Measurements from ENCODE around the gene MACIR. TPM values are rescaled to one million over a fixed set of nuclear protein-coding genes. Genes with fewer than 3 reads are reported as not detected.
"Not testable (repeated sequence)": the region's sequence is repeated elsewhere in the genome, so short reads cannot be mapped to it uniquely, and the experiment has no call there.

The MACIR gene, protein sequence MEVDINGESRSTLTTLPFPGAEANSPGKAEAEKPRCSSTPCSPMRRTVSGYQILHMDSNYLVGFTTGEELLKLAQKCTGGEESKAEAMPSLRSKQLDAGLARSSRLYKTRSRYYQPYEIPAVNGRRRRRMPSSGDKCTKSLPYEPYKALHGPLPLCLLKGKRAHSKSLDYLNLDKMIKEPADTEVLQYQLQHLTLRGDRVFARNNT
- polyA plus RNA-seq (ENCODE audit: insufficient read length in 3 of 3) = 10 to 100 TPM; 19.1 to 21.4 (median 19.6) TPM

DNA sequence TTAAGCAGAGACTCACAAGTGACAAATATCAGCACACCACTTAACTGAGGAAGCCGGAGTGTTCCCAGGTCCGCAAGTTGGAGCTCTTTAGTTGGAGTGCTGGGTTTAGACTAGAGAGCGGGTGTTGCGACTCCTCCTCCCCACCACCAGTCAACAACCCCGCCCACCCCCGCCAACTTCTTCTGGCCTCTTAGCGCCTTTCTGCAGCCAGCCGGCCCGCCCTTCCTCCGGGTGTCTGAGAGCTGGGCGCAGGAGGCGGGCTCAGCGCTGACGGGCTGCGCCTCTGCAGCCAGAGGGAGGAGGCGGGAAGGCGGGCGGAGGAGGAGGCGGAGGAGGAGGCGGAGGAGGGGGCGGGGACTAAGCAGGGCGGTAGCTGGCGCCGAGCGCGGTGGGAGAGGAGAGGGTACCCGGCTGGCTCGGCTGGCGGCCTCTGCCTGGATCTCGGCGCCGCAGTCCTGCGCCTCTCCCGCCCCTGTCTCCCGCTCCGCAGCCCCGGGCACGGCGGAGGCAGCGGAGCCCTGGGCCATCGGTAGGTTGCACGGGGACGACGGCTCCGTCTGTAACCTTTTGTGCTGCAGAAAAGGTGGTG lies at the start of gene MACIR:
Gene MACIR, plus strand, starts transcription at position 396 of the 589 bp plus-strand sequence. CDS start 17,157 bp downstream, outside the sequence.
- DNase-seq (ENCODE audit: low read depth in 3 of 3, low spot score in 2 of 3) = peak; percentile 80 to 93 (median 89)

DNA sequence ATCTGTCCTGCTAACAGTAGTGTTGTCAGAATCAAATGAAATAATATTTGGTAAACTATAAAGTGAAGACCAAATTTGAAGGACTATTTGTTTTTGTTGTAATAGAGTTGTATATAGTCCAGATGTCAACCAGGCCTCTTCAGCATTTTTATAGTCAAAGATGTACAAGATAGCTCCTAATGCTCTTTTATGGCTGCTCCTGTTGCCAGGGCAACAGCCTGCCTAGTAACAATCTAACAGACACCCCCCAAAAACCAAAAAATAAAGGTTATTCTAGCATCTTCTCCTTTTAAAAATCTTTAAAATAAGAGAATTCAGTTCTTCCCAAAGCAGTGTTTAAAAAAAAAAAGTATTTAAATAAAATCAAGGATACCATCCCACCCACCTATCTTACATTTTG lies 49.5 kb upstream of the MACIR start:
- DNase-seq (ENCODE audit: low read depth in 3 of 3, low spot score in 2 of 3) = no peak

DNA sequence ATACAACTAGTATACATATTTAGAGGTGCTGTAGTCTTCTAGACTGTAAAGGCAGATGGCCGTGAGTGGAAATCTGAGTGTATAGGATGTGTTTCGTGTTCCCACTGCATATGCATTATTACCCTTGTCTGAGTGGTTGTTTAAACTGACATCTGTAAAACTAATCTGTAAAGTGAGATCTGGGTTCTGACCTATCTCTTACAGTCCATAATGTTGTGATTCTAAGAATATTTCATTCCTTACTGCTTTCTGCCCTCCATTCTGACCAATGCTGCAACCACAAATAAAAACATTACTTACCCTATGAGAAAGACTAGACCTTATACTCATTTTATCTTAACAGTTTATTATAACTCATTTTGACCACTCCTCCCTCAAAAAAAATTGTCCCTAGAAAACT lies 47.6 kb upstream of the MACIR start:
- DNase-seq (ENCODE audit: low read depth in 3 of 3, low spot score in 2 of 3) = no peak

DNA sequence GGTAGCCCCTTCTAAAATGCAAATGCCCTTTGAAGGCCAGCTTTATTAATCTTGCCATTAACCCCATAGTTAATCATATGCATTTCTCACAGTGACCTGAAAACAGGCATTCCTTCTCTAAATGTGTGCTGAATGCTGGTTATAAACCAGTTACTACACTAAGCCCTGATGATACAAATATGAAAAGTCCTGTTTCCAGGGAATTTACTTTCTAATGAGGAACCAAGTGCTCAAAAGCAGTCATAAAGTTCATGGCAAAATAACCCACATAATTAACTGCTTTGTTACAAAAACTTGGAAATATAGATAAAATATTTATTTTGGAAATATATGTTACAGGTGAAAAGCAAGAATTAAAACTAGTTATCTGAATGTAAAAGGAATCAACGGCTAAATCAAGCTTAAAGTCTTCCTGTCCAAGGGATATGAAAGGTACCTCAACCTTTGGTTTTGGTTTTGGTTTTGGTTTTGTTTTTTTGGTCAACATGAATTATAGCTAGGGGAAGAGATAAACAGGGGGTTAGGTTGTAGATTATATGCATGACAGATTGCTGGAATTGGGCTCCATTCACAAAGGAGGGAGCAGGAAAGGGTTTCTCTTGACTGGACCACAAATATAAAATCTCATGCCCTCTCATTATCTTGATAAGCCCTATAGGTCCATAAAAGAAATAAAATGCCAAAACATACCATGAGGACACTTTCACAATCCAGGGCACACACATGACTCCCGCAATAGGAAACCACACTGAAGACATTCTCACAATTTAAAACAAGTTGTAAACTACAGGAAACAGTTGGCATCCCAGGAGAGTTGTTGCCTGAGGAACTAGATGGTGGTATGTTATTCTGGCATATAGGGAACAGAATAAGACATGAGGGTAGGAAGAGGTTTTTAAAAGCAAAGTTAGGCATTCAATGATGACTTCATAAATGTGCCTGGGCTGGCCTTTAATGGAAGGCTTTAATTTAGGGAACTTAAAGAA lies 46.7 kb upstream of the MACIR start:
- no peak for DNase-seq (ENCODE audit: low read depth in 3 of 3, low spot score in 2 of 3)

DNA sequence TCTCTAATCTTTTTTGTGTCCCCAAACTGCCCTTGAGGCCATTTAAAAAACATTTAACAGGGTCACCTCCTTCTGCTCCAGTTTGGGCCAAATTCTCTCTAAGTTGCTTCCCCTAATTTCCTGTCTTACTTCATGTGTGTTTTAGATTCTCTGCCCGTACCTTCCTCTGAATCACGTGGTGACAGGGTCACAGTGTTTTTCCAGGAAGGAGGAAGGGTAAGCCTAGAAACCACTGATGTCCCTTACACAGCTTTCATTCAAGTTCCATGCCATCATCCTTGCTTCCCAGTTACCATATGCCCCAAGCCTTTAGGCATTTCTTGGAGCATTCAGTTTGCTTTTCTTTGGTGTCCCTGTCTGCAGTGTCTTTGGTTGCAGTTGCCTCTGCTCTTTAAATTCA lies 42.4 kb upstream of the MACIR start:
- DNase-seq (ENCODE audit: low read depth in 3 of 3, low spot score in 2 of 3) = no peak

DNA sequence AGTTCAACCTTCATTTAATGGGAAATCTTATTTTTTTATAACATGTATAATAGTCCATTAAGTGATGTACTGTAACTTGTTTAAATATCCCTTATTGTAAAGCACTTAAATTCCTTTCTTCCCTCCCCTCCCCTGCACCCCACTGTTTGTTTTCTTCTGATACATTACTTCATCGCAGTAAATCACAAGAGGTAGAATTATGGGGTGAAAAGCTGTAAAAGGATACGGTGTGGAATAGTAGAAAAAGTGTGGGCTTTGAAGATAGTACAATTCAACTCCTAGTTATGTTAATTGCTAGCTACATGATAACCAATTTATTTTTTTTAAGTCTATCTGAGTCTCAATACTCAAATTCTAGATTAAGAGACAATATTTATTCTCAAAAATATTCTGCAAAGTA lies 41.9 kb upstream of the MACIR start:
- no peak for DNase-seq (ENCODE audit: low read depth in 3 of 3, low spot score in 2 of 3)

DNA sequence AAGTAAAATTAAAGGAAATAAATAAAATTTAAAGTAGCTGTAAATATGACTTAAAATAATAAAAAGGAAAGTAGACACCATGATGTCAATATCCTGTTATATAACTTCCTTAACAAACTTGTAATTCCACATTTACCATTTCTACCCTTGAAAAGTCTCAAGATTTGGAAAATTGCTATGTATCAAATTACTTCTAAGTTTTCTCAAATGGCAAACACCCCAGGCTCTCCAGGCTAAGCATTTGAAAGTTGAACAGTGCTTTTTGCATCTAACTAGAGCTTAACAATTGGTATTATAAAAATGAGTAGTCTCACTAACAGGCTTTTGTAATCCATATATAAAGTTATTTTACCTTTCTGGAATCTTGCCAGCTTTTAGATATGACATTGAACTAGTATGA lies 41.5 kb upstream of the MACIR start:
- DNase-seq (ENCODE audit: low read depth in 3 of 3, low spot score in 2 of 3) = no peak

DNA sequence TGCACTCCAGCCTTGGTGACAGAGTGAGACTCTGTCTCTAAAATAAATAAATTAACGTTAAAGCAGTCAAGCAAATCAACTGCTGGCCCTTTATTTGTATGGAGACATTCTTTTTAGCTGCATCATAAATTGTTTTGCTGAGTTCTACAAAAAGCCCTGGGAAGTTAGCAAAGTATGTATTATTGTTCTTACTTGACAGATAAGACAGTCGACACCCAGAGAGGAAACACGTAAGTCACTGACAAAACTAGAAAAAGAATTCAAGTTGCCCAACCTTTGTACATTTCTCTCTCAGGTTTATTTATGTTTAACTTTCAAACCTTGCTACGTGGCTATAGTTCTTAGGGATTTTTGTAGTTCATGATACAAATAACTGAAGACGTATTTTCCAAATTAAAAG lies 40.4 kb upstream of the MACIR start:
- DNase-seq (ENCODE audit: low read depth in 3 of 3, low spot score in 2 of 3) = no peak

DNA sequence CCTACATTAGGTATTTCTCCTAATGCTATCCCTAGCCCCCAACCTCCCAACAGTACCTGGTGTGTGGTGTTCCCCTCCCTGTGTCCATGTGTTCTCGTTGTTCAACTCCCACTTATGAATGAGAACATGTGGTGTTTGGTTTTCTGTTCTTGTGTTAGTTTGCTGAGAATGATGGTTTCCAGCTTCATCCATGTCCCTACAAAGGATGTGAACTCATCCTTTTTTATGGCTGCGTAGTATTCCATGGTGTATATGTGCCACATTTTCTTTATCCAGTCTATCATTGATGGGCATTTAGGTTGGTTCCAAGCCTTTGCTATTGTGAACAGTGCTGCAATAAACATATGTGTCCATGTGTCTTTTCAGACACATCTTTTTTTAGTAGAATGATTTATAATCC lies 39.5 kb upstream of the MACIR start:
- not testable (repeated sequence) for DNase-seq (ENCODE audit: low read depth in 3 of 3, low spot score in 2 of 3)

DNA sequence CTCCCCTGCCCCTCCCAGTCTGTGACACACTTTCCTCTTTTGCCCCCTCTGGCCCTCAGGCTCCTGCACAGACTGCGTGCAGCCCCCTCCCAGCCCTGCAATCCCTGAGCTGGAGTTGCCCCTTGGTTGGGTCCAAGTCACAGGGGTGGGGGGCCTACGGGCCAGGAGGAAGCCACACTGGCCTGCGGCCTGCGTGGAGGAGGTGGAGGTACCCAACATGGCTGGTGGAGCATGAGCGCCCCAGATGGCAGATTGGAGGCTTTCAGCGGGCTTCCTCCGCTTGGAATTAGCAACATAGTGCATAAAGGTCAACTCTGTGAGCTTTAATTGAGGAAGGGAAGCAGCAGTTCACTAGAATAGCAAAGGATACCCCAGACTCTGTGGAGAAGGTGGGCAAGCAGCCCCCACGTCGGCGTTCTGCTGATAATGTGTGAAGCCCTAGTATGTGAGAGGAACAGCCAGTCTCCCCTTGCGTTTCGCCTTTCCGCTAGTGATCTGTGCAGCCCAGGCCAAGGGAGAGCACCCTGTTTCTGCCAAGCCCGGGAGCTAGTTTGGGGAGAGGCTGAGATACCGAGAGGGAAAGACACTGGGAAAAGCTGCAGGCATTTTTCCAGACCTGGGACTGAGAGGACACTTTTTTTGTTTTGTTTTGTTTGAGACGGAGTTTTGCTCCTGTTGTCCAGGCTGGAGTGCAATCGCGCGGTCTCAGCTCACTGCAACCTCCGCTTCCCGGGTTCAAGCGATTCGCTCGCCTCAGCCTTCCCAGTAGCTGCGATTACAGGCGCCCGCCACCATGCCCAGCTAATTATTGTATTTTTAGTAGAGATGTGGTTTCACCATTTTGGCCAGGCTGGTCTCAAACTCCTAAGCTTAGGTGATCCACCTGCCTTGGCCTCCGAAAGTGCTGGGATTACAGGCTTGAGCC lies 35.3 kb upstream of the MACIR start:
- DNase-seq (ENCODE audit: low read depth in 3 of 3, low spot score in 2 of 3) = no peak

DNA sequence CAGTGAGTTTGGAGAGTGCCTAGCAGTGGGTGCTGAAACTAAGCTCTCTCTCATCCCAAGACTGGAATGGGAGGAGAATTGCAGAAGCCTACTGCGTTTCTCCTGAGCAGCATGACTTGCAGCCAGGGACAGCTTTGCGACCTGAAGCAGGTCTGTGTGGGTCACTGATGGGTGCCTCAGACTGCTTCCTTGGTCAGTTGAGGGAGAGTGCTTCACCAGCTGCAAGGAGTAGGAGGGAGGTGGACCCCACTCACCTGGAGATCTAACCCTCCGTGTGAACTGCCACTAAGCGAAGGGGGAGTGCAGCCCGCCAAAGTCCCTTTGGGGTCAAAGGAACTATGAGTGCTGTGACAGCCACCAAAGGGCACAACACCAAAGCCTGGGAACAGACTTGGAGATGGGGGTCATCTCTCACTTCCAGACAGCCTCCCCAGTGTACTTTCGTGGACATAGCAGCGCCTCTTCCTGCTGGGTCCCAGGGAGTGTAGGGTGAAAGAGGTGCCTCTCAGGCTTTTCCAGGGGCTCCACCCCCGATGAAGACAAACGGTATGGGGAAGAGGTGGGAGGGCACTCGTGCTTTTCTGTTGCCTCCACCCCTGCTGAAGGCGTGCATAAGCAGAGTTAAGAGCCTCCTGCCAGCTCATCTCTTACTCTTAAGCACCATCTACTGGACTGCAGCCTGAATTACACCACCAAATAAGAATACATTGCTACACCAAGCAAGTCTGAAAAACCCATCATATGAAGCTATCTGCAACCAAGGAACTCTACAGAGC lies 34.3 kb upstream of the MACIR start:
- peak in 1 of 3 donors; percentile 19 for DNase-seq (ENCODE audit: low read depth in 3 of 3, low spot score in 2 of 3)

DNA sequence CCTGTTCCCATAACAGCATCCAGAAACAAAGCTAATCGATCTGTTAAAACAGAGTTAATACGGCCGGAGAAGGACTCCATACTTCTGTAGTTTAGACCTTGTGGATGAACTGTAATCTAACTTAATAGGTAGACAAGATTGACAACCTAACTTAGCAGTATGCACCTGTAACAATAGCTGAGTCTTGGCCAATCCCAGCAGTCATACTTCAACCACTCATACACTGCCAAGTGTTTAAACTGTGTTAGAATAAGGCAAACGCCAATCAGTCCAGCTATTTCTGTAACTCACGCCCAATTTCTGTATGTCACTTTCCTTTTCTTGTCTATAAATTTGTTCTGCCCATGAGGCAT lies 33.7 kb upstream of the MACIR start:
- DNase-seq (ENCODE audit: low read depth in 3 of 3, low spot score in 2 of 3) = no peak

DNA sequence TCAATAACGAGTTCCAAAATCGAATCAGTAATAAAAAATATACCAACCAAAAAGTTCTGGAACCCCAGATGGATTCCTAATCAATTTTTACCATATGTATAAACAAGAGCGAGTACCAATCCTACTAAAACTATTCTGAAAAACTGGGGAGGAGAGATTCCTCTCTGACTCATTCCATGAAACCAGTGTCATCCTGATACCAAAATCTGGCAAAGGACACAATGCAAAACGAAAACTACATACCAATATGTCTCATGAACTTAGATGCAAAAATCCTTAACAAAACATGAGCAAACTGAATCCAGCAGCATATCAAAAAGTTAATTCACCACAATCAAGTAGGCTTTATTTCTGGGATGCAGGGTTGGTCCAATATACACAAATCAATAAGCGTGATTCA lies 30.5 kb upstream of the MACIR start:
- DNase-seq (ENCODE audit: low read depth in 3 of 3, low spot score in 2 of 3) = no peak

DNA sequence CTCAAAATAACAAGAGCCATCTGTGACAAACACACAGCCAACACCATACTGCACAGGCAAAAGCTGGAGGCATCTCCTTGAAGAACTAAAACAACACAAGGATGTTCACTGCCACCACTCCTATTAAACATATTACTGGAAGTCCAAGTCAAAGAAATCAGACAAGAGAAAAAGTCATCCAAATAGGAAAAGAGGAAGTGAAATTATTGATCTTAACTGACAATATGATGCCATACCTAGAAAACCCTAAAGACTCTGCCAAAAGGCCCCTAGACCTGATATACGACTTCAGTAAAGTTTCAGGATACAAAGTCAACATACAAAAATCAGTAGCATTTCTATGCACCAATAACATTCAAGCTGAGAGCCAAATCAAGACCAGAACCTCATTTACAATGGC lies 30.0 kb upstream of the MACIR start:
- DNase-seq (ENCODE audit: low read depth in 3 of 3, low spot score in 2 of 3) = no peak

DNA sequence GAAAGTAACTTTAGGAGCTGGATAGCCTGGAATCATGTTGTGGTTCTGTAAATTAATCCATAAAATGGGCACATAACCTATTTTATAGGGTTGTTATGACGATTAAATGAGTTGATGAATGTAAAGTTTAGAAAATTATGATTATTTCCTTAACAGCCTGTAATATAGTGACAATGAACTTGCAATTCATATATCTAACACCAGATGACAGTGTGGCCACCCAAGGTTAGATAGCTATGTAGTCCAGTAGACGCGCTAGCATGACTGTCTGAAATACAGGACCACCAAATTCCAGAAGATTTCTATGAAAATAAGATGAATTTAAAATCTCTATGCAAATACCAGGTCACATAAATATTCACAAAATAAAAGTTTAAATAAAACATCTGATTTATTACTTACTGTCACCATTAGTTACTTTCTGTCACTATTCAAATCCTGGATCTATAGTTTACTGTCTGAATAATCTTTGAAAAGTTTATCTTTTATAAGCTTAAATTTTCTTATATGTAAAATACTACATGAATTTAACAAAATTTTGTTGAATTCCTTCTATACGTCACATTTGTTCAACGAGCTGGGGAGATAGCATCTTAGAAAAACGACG lies 26.1 kb upstream of the MACIR start:
- no peak for DNase-seq (ENCODE audit: low read depth in 3 of 3, low spot score in 2 of 3)

DNA sequence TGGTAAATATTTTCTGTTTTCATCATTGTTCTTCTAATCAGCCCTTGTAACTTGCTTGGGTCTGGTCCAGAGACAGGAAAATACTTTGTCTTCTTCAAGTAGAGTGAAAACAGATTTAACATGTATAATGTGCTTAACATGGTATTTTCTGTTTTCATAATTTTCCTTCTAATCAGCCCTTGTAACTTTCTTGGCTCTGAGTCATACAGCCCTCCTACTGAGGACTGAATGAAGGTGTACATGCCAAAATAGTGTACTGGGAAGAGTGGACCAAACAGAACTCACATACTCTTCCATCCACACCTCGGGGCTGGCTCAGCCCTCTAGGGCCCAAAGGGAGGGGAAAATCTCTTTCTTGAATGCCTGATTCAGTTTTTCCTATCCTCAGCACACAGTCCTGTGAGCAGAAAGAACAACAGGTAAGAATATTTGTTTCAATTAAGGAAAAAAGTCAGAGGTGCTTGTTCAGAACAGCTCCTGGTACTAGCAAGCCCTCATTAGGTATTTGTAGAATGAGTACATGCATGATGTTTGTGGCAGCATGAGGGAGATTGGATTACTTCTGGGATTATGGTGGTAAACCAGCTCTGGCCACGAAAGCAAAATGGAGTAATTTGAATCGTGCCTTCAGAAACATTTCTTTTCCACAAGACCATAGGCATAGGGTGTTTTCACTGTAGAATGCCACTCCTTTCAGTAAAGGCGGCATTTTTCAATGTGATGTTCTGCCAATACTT lies 24.2 kb upstream of the MACIR start:
- no peak for DNase-seq (ENCODE audit: low read depth in 3 of 3, low spot score in 2 of 3)

DNA sequence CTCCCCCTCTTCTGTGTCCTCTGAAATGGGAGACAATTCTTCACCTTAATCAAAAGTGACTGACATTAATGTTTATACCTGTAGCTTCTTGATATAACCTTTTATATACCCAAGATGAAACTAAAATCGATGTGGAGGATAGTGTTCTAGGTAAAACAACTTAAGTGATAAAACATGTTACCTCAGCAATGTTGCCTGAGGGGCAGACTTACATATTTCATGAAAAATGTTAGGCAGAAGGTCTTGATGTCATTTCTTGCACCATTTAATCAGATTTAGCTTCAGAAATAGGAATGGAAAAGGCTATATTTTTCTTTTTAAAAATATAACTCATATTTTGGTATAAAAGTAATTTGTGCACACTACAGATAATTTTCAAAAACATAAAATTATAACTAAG lies 22.7 kb upstream of the MACIR start:
- DNase-seq (ENCODE audit: low read depth in 3 of 3, low spot score in 2 of 3) = no peak

DNA sequence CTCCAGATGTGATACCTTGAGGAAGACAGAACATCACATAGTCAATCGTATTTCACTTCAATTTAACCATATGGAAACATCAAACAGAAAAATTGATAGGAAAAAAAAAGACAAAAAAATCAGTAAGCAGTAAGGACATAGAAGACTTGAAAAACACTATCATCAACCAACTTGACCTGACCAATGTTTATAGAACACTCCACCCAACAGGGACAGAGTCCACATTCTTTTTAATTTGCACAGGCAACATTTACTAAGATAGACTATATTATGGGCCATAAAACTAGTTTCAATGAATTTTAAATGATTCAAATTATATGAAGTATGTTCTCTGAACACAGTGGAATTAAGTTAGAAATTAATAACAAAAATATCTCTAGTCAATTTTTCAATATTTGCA lies 20.8 kb upstream of the MACIR start:
- DNase-seq (ENCODE audit: low read depth in 3 of 3, low spot score in 2 of 3) = no peak

DNA sequence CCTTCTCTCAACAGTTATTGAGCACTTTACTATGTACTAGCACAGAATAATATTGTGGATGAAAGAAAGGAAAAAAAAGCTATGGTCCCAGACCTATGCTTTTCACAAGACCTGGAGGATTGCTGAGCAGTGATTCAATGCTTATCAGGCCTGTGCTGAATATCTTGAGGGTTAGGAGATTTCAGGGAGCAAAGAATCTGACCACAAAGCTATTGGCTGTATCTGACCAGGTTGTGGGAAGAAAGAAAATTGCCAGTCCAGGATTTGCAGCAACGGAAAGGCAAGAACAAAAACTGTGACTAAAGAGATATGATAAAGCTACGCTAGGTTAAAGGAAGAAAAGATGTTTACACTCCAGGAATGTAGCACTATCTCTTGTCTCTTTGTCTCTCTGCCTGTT lies 14.9 kb upstream of the MACIR start:
- DNase-seq (ENCODE audit: low read depth in 3 of 3, low spot score in 2 of 3) = no peak

Data from right renal cortex interstitium (tissue), 3 donors.